Stimulated activated naive CD4-positive, alpha-beta T cell (primary cell): ENCODE data around the gene CADM1.

ENCODE experiments used
- DNase-seq, 6 experiments: peaks; one replicate each; lab custom pipeline; 2025; lab: John Stamatoyannopoulos, UW

Gene CADM1

DNA sequence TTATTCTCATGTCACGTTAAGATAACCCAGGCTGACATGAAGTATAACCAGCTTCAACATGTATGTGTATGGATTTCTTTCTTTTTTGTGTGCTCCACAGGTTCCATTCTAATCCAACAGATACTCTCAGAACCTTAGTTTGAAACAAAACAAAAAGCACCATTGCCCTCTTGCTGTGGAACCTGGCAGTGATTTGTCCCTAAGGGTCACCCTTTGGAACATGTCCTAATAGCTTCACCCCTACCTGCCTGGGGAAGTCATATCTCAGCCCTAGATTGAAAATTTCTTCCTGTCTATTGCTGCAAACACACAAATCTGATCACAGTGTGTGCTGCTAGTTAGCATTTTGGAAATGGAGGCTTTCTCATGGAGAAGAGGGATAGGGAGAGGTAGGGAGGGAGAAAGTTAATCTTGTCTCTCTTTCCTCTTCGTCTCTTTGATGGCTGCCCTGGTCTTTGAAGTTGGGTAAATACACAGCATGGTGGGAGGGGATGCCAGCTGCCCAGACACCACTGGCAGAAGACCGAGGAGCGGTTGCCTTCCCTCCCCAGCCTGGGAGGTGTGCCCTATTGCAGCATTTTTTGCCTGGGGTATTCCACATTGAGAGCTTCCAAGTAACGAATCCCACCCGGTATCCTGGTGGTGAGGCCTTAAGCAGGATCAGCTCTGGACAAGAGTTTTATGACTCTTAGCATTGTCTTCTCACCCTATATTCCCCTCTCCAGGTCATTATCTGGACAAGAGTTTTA is 11.6 kb upstream of the CADM1 start:
- no peak for DNase-seq

DNA sequence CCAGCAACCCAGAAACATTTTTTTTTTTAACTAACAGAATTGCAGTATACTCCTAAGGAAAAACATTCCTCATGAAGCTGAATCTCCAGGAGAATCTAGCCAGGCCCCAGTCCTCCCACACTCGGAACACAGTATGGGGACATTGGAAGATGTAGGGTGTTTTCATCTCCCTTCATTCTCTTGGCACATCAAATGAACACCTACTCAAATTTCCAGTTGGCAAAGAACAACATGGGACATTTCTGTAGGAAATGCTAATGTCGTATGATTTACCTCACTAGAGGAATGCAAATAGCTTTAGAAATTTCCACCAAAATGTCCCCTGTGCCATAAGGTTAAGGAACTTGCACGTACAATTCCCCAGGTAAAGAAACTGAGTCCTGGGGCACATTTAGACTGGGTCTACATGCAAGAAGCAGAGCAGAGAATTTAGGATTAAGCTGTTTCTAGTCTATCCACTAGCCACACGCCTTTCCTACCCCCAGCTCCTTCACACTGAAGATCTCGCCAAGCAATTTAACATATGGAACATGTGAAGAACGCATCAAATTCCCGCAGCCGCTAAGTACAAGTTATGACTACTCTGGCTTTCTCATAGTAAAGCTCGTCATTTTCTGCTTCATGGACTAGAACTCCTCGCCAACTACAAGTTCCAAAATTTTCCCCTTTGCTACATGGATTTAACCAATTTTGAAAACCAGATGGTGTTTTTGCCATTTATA is 2.9 kb upstream of the CADM1 start:
- DNase-seq, result no peak

DNA sequence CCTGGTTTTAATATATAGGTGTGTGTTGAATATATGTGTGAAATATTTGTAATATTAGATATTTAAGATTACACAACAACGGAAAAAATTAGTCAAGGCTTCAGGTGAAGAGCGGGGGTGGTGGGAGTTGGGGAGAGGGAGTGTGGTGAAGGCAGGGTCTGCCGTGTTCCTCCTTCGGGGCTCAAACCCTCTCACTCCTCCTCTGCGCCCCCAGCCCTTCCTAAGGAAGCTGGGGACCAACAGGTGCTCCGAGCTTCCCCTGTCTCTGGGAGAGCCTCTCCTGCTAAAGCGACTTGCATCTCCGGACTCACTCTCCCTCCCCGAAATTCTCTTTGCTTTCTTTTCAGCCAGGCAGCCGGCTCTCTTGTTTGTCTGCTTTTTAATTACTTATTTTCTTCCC is 960 bp upstream of the CADM1 start:
- DNase-seq, result no peak

DNA sequence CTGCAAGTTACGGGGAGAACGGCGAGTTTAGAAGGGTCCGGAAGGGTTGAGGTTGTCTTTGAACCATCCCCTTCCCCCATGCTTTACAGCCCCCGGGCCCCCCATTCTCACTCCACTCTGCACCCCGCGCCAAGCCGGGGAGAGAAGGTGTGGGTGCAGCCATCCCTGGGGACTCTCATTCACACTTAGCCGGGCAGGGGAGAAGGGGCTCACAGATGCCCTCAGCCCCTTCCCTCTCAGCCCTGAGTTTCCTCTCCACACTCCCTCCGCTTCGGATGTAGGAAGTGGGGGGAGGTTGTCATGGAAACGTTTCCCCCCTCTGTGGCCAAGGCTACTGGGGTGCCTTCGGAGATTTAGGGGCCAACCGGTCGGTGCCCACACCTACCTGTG is 334 bp downstream of the CADM1 start:
- peak in 1 of 6 experiments; percentile 17 for DNase-seq

DNA sequence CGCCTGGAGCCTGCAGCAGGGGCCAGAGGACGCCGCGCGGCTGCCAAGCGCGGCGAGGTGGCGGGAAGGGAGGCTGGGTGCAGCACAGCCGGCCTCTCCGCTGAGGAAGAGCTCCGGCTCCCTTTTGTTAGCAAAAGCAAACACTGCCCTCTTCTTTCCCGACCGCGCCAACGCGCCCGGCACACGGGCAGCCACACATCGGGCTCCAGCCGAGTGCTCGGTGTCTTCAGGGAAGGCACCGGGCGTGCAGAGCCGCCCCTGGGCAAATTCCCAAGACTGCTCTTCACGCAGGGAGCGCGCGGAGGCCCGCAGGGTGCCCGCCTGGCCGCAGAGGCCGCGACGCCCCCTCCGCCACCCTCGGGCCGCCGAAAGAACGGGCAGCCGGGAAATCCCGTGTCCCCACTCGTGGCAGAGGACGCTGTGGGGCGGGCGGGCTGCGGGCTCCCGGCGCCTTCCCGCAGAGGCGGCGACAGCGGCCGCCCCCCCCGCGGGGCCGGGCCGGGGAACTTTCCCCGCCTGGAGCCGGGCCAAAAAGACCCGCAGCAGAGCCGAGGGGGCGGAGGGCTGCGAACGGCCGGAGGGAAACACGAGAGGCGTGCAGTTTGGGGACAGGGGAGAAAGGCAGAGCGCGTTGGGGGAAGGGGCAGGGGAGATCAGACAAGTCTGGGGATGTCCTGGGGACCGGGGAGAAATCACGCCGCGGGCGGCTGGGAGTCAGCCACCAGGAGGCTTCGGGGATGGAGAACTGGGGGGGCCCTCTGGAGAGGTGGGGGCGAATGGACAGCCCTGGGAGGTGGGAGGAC is 931 bp downstream of the CADM1 start:
- peak in 3 of 6 experiments; percentile 2 to 16 (median 5) for DNase-seq

DNA sequence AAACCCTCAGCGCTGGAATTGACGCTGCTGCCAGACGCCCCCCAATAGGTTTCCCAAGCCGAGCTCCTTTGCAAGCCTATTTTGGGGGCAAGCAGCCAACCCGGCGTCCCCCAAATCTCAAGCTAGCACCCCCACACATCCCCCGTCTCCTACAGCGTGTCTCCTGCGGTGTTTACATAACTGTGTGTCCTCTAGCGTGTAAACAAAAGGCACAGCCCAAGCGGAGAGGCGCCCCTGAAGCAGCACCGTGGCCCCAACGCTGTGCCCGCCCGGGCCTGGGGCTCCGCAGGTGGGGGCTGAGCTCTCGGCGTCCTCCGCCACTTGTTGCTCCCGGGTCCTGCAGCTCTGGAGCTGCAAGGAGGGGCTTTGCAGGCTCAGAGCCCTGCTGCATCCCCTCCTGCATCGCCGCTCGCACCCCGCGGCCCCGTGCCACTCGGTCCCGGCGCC is 1.6 kb downstream of the CADM1 start:
- no peak for DNase-seq

DNA sequence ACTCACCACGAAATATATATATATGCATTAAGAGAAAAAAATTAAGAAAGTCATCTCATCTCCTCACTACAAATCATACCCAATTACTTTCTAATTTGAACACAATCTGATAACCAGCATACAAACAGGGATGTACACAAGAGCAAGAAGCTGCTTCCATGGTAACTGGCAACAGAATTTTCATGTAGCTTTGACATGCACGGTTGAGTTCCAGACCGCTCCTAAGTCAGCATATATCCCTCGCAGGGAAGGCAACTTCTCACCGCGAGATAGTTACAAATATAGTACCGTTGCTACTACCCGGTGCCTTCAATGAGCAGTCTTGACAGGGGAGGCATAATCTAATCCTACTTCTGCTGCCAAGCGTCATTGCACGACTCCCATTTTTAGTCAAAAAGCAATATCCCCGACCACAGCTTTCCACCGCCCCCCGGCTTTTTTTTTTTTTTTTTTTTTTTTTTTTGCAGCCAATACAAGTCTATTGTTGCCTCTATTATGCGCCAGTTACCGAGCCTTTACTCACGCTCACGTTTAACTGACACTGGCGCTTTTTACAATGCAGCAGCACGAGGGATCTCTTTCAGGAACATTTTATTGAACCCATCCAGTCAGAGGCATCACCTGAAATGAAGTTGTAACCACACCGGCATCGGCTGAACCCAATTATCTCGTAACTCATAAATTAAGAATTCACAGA is 2.2 kb downstream of the CADM1 start:
- DNase-seq, result peak in 1 of 6 experiments; percentile 9

DNA sequence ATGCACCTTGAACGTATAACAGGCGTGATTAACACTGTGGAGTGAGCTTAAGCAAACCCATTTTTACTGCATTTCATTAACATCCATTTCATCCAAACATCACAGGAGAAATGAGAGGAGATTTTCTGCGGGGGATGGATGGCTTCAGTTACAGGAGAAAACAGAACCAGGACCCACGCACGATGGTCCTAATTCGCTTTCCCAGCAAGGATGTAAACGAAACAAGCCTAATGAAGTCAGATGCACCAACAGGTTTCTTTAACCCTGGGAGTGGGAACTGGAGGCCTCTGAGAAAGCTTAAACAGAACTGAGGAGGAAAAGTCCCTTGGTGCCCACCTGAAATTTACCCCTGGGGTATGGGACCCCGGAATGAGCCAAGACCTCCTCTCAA is 2.7 kb downstream of the CADM1 start:
- DNase-seq, result no peak

DNA sequence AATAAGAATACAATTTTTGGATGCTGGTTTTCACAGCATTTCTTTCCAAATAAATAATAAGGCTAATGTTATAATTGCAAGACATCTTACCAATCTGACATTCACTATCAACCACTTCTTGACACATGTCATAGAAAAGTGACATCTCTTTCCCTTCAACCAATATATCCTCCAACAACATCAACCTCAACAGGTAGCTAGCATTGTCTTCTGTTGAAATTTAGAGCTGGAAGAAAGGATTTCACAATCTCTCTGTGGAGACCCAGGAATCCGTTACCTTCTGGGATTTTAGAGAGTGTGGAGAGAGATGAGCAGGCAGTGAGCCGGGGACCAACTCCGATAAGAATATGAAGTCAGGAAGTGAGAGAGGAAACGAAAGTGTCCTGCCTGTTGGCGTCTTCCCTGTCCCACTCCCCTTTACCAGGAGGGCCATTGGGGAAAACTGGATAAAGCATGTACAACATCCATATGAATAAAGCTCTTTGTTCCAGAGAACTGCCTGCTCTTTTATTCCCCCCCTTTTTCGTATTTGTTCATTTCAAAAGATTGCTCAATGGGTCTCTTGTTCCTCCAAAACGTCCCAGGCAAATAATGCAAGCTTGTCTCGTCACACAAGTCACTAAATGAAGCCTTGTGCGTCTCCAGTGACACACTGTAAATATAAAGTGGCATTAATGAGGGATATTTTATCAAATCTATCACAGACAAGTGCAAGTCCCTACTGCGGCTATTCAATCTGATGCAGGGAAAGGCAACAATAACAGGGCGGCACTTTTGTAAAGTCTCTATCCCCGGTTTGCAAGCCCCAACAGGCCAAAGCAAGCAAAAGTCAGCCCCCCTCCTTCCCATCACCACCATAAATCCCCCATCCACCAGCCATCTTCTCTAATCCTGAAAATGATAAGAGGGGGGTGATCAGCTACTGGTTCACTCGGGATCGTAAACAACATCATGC is 3.4 kb downstream of the CADM1 start:
- DNase-seq, result no peak

DNA sequence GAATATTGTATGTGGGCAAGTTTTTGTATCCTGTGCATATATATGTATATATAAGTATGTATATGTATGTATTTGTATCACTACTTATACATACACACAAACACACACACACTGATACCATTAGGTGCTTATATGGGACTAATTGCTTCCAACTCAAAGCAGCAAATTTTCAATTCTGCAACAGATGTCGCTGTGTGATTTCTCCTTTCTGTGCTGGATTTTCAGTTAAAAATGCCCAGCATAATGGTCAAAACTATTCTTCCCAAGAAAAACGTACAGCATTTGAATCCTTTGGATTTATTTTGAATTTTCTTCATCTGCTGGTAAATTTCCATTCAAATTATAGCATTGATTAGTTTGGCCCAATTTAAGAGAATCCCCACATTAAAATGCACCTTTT is 4.3 kb downstream of the CADM1 start:
- no peak for DNase-seq

DNA sequence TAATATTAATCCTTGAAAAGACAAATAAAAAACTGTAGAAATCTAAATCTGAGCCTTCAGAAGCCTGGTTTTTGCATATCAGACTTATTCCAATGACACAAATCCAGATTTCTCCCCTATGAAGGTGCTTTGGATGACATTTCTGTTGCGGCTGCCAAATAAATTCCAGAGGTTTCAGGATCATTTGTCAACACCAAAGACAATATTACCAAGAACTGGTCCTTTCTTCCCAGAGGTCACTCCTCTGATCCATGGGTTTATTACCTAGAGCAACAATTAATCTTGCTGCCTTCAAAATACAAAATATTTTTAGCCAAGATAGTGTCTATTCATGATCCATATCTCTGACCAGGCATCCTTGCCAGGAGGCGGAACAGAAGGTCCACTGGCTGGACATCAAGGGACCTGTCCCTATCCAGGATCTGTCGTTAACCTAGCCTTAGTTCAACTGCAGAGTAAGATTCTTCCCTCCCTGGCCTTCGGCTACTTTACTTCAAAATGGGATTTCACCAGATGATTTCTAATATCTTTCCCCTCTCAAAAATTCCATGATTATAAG is 4.9 kb downstream of the CADM1 start:
- DNase-seq, result no peak

DNA sequence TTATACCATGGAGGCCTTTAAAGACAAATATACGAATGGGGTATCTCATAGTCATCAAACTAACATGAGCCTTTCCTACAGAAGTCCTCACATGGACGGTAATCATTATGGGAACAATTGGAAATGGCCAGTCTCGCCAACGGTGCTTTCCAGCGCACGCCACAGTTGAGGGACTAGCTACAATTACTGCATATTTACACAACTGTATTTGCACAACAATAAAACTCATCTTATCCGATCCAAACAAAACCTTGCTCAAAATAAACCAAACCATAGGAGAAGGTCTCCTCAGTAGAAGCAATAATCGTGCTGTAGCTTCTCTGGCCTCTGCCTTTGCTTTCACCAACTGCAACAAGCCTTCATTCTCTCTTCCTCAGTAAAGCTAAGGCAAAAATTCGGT is 5.9 kb downstream of the CADM1 start:
- no peak for DNase-seq

DNA sequence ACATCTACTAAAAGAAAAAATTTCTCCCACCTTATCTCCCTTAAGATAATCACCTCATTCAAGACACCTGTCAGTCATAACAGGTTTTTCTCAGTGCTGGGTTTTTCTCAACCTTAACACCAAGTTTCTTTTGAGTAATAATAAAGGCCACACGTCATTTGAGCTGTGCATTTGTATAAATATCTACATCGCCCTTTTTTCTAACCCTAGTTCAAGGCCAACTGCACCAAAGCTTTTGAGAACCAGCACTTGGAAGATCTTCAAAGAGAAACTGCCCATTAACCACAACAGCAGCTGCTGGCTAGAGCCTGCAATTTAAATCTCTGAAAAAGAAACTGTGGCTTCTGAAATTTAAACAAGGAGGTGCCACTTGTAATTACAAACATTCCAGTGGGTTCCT is 6.9 kb downstream of the CADM1 start:
- DNase-seq, result no peak

DNA sequence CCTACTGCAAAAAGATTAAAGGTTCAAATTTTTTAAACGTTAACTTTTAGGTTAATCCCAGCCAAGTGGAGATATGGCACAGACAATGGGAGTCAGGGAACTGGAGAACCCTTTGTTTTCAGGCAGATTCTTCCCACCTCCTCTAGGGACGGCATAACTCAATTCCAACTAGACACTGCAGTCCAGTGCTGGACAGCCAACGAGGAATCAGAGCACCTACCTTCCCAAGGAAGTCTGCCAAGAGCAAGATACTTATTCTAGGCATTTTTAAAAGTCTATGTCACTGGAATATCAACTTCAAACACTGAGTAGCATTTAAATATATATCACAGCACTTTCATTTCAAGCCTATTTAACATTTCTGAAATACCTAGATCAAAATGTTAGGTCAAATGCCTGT is 7.3 kb downstream of the CADM1 start:
- DNase-seq, result no peak

DNA sequence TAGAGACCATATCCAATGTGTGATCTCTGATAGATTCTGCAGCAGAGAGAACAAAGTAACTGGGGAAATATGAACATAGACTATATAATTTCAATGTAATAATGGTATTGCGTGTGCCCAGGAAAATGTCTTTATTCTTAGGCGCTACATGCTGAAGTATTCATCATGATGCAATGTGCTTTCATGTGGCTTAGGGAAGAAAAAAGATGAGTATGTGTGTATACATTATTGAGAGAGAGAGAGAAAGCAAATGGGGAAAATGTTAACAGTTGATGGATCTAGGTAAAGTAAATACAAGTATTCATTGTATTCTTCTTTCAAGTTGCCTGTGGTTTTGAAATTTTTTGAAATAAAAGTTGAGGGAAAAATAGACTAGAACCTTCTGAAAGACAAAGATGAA is 10.3 kb downstream of the CADM1 start:
- no peak for DNase-seq

DNA sequence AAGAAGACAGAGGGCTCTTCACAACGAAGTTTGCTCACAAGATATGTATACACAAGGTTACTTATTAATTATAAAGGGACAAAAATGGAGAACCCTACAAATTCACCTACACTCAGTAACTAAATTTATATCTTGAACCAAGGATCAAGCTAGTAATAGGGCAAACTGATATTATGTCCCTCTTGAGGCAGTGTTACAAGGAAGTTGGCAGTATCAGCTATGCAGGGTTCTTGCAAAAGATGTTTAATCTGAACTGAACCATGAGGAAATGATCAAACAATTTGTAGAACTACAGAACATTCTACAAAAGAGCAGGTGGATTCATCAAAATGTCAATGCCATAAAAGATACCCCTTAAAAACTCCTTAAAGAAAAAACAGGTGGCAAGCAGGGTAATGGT is 10.7 kb downstream of the CADM1 start:
- DNase-seq, result no peak

DNA sequence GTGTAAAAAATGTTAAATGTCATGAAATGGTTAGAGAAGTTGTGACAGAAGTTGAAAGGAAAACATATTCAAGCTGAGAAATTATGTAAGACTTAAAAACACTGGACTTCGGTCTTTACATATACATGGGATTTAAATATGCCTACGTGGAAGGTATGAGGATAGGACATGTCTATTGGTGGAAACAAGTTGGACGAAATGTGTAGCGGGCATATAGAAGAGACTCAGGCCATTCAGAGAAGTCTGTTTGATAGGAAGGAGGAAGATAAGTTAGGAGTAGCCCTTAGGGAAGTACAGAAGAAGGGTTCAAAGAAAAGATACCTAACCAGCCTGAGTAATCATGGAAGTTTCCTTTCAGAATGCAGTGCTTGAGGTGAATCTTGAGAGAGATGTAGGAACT is 14.7 kb downstream of the CADM1 start:
- DNase-seq, result no peak

DNA sequence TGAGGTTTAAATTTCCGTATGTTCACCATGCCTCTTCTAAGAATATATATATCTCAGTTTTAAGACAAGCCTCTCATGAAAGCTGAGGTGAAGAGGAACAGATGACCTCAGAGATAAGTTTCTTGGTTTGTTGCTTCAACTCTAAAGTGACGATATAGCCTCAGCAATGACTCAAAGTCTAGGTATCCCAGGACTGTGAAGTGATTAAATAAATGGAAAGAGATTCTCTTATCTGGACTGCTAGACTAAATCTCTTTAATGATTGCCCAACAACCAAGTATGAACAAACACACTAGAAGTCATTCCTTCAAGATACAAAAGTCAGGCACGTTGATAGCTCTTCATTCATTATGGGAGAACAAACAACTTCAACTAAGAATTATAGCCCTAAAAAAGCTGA is 15.3 kb downstream of the CADM1 start:
- no peak for DNase-seq

DNA sequence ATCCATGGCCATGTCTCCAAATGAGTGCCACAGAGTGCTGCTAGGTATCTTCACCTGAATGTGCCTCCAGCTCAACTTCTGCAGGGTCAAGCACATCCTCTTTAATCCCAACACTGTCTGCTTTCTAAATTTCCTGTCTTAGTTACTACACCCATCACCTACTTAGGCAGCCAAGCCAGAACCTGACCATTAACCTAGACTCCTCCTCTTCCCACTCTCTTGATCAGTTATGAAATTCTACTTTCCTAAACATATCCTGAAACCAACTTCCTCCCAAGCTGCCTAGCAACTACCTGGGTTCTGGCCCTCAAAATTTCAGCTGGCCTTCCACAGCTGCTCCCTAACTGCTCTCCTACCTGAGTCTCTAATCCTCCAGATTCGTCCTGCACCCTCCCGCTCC is 22.7 kb downstream of the CADM1 start:
- no peak for DNase-seq

DNA sequence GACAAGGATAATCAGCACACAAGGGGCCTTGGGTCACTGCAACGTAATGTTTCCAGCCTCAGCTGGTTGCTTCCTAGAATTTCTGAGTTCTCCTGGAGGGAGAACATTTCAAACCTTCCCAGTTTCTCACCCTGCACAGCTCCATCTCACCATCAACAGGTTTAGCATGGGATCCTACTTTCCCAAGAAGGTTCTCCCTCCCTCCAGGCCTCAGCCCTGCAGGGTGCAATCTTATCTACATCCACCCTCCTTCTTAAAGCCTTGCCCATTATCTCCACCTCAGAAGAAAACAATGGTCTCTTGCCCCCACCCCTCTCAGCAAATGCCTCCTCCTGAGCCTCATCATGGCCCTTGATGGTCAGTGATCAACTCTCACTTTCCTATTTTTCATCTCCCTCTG is 23.6 kb downstream of the CADM1 start:
- DNase-seq, result no peak

DNA sequence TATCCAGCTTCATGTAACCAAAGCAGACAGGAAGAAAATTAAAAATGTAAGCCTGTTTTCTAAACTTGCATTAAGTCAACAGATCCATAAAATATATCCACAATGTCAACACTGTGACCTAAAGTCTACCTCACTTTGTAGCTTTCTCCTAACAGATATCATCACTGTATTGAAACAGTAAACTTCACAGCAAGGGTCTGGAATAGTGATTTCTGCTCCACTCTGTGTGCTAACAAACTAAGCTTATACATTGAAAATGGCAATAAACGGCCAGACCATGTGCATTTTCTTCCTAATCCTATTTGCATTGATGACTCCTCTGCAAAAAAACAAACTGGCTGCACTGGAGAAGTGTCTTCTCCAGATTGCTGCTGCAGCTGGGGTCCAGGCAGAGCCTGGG is 26.8 kb downstream of the CADM1 start:
- DNase-seq, result no peak
